HCT116 (cell line): Measurements from ENCODE around the gene NLRP1. TPM values are rescaled to one million over a fixed set of nuclear protein-coding genes. Genes with fewer than 3 reads are reported as not detected.

Experiments used
- ATAC-seq: fragments of 200-7000 bp; cut with Tn5 transposase; 2 replicates; pipeline ENCODE4 v1.9.1; 2020; ENCODE audit warnings: mild to moderate bottlenecking, moderate library complexity
- BruUV-seq: library from RNA; stranded (reverse); fragments of 400-500 nt; replicated peaks from 2 replicates; lab custom pipeline; 2021; lab: Mats Ljungman, UMichigan
- CTCF ChIA-PET: fragments of 300-600 bp; sonication (Branson Sonifier 250); formaldehyde crosslinking; loops from one replicate; lab custom pipeline; 2021; ENCODE audit warnings: antibody characterized with exemption; lab: Charles Lee
- POLR2A ChIA-PET: fragments of 300-600, 350-600 bp; sonication (Branson Sonifier 250); formaldehyde crosslinking; loops from one replicate; lab custom pipeline; 2021; ENCODE audit warnings: antibody characterized with exemption; lab: Charles Lee
- RAD21 ChIA-PET, 2 experiments: fragments of 300-600 bp; sonication (Branson Sonifier 250); formaldehyde crosslinking; loops; one replicate each; lab custom pipeline; 2023; ENCODE audit warnings: low total read pairs in 2 of 2; ENCODE audit not compliant: uncharacterized antibody in 2 of 2, unreplicated experiment in 2 of 2, low non-redundant PET in 1 of 2; lab: Charles Lee
- DNase-seq: peaks from one replicate; pipeline ENCODE4 v3.0.0-alpha.2; 2010; ENCODE audit warnings: low read depth, low spot score
- H2AFZ ChIP-seq: fragments of 200-600 bp; shearing (Covaris generic), sonication (generic); 2 replicates; pipeline ENCODE4 v1.6.1; 2017; ENCODE audit warnings: low read depth, mixed run types, mixed read lengths, antibody characterized with exemption, low read length; ENCODE audit not compliant: poor library complexity, severe bottlenecking
- H3K27ac ChIP-seq: 2 replicates; pipeline ENCODE4 v1.5.1; 2012; ENCODE audit warnings: low read depth, low read length
- H3K27me3 ChIP-seq: fragments of 200-600 bp; sonication (generic); 2 replicates; pipeline ENCODE4 v1.6.1; 2016; ENCODE audit warnings: mixed run types, low read length, mixed read lengths; ENCODE audit not compliant: insufficient read depth
- H3K36me3 ChIP-seq, 2 experiments: fragments of 200-500 bp in 1 of 2; fragments of 200-600 bp in 1 of 2; sonication (Bioruptor generic) in 1 of 2; sonication (generic) in 1 of 2; 2 replicates each; pipeline versions ENCODE4 v1.5.1 to v1.6.1; 2014 to 2016; ENCODE audit warnings: low read length in 2 of 2, inconsistent platforms in 1 of 2, mixed read lengths in 1 of 2, mixed run types in 1 of 2; ENCODE audit not compliant: insufficient read depth in 2 of 2, control insufficient read depth in 1 of 2
- H3K4me1 ChIP-seq, 2 experiments: fragments of 200-600 bp in 1 of 2; sonication (generic) in 1 of 2; 2 replicates each; pipeline versions ENCODE4 v1.5.1 to v1.6.1; 2012 to 2017; ENCODE audit warnings: low read length in 2 of 2, inconsistent platforms in 1 of 2, mild to moderate bottlenecking in 1 of 2, mixed read lengths in 1 of 2, mixed run types in 1 of 2, moderate library complexity in 1 of 2; ENCODE audit not compliant: insufficient read depth in 2 of 2, control insufficient read depth in 1 of 2
- H3K4me2 ChIP-seq: fragments of 200-600 bp; sonication (generic); 2 replicates; pipeline ENCODE4 v1.6.1; 2017; ENCODE audit warnings: mixed run types, low read length, mixed read lengths
- H3K4me3 ChIP-seq, 2 experiments: fragments of 200-600 bp in 1 of 2; sonication (generic) in 1 of 2; replicated peaks in 1 of 2; 2 replicates each; pipeline ENCODE4 v1.5.1; 2011 to 2016; ENCODE audit warnings: low read length in 2 of 2, control low read depth in 1 of 2, low read depth in 1 of 2, mild to moderate bottlenecking in 1 of 2, mixed read lengths in 1 of 2, mixed run types in 1 of 2
- H3K79me2 ChIP-seq: fragments of 200-600 bp; sonication (generic); 2 replicates; pipeline ENCODE4 v1.6.1; 2017; ENCODE audit warnings: mild to moderate bottlenecking, mixed run types, low read length, moderate library complexity, mixed read lengths; ENCODE audit not compliant: insufficient read depth
- H3K9ac ChIP-seq: fragments of 200-600 bp; sonication (generic); 2 replicates; pipeline ENCODE4 v1.6.1; 2016; ENCODE audit warnings: low read length, mixed read lengths
- H3K9me2 ChIP-seq: fragments of 200-600 bp; sonication (generic), shearing (Covaris generic); 2 replicates; pipeline ENCODE4 v1.6.1; 2017; ENCODE audit warnings: mixed run types, mild to moderate bottlenecking, moderate library complexity; ENCODE audit not compliant: insufficient read depth
- H3K9me3 ChIP-seq, 2 experiments: fragments of 200-500 bp in 1 of 2; fragments of 200-600 bp in 1 of 2; sonication (Bioruptor generic) in 1 of 2; sonication (generic) in 1 of 2; 2 replicates each; pipeline ENCODE4 v1.6.1; 2014 to 2017; ENCODE audit warnings: low read length in 2 of 2, mixed read lengths in 2 of 2, inconsistent platforms in 1 of 2, low read depth in 1 of 2, mild to moderate bottlenecking in 1 of 2, mixed run types in 1 of 2, moderate library complexity in 1 of 2; ENCODE audit not compliant: control insufficient read depth in 1 of 2, insufficient read depth in 1 of 2
- H4K20me1 ChIP-seq: fragments of 200-600 bp; sonication (generic), shearing (Covaris generic); 2 replicates; pipeline ENCODE4 v1.6.1; 2017; ENCODE audit warnings: mixed run types, mild to moderate bottlenecking, moderate library complexity; ENCODE audit not compliant: insufficient read depth
- CBX3 ChIP-seq: IDR thresholded peaks from 2 replicates; pipeline ENCODE4 v1.6.1; 2012; ENCODE audit warnings: low read depth
- CEBPB ChIP-seq: IDR thresholded peaks from 2 replicates; pipeline ENCODE4 v1.6.1; 2012; ENCODE audit warnings: low read depth
- EGR1 ChIP-seq: IDR thresholded peaks from 2 replicates; pipeline ENCODE4 v1.6.1; 2012; ENCODE audit warnings: low read depth
- ELF1 ChIP-seq: IDR thresholded peaks from 2 replicates; pipeline ENCODE4 v1.6.1; 2012; ENCODE audit warnings: low read depth, borderline replicate concordance
- FOSL1 ChIP-seq: IDR thresholded peaks from 2 replicates; pipeline ENCODE4 v1.6.1; 2012; ENCODE audit warnings: low read depth
- JUND ChIP-seq: IDR thresholded peaks from 2 replicates; pipeline ENCODE4 v1.6.1; 2012
- POLR2A ChIP-seq: IDR thresholded peaks from 2 replicates; pipeline ENCODE4 v1.7.0; 2011; ENCODE audit warnings: borderline replicate concordance; ENCODE audit not compliant: insufficient read depth, insufficient read length; ENCODE audit errors: extremely low read depth
- POLR2AphosphoS5 ChIP-seq: IDR thresholded peaks from 2 replicates; pipeline ENCODE4 v1.6.1; 2011; ENCODE audit warnings: mild to moderate bottlenecking, low read depth, low read length, moderate library complexity
- RAD21 ChIP-seq: IDR thresholded peaks from 2 replicates; pipeline ENCODE4 v1.6.1; 2012; ENCODE audit warnings: low read depth, mild to moderate bottlenecking
- SIN3A ChIP-seq: IDR thresholded peaks from 2 replicates; pipeline ENCODE4 v1.6.1; 2012; ENCODE audit warnings: low read depth
- SRF ChIP-seq: IDR thresholded peaks from 2 replicates; pipeline ENCODE4 v1.6.1; 2012; ENCODE audit warnings: low read depth
- YY1 ChIP-seq: IDR thresholded peaks from 2 replicates; pipeline ENCODE4 v1.6.1; 2011; ENCODE audit warnings: low read length, low read depth, moderate library complexity, mild to moderate bottlenecking; ENCODE audit not compliant: insufficient replicate concordance; ENCODE audit errors: extremely low read depth
- ZFX ChIP-seq: fragments of 450-650 bp; IDR thresholded peaks from 2 replicates; pipeline ENCODE4 v1.6.1; 2017
- ZNF274 ChIP-seq: fragments of 200-500 bp; sonication (Bioruptor generic); IDR thresholded peaks from 2 replicates; pipeline ENCODE4 v1.6.1; 2014; ENCODE audit warnings: mild to moderate bottlenecking, low read depth, low read length, inconsistent platforms
- intact Hi-C: fragments of 100-400 bp; cut with micrococcal nuclease; formaldehyde crosslinking; loops from 2 replicates; pipeline ENCODE4 v1.10.0; 2022
- total RNA-seq: library from RNA; stranded (reverse); gene quantifications from one replicate; pipeline ENCODE4 v1.2.1, GENCODE V29; 2021; ENCODE audit not compliant: unreplicated experiment
- TF ChIP-seq, protein P1 (sequence below): IDR thresholded peaks from 2 replicates; pipeline ENCODE4 v1.6.1; 2012; ENCODE audit warnings: low read depth
- TF ChIP-seq, protein P2 (sequence below): IDR thresholded peaks from 2 replicates; pipeline ENCODE4 v1.6.1; 2011; ENCODE audit warnings: mild to moderate bottlenecking, low read length, moderate library complexity; ENCODE audit not compliant: insufficient replicate concordance; ENCODE audit errors: extremely low read depth
- TF ChIP-seq, protein P3 (sequence below), 3 experiments: fragments of 200-600 bp in 1 of 3; sonication (generic) in 1 of 3; IDR thresholded peaks in 2 of 3; conservative IDR thresholded peaks in 1 of 3; 2 replicates each; pipeline ENCODE4 v1.5.1; 2012 to 2017; ENCODE audit warnings: low read depth in 2 of 3, low read length in 2 of 3, antibody characterized with exemption in 1 of 3, borderline replicate concordance in 1 of 3, control low read depth in 1 of 3, mild to moderate bottlenecking in 1 of 3, mixed read lengths in 1 of 3, mixed run types in 1 of 3, moderate library complexity in 1 of 3; ENCODE audit not compliant: insufficient read depth in 1 of 3

NLRP1 gene
- total RNA-seq, 1 experiment from 2014 or later = 7.2 TPM

DNA sequence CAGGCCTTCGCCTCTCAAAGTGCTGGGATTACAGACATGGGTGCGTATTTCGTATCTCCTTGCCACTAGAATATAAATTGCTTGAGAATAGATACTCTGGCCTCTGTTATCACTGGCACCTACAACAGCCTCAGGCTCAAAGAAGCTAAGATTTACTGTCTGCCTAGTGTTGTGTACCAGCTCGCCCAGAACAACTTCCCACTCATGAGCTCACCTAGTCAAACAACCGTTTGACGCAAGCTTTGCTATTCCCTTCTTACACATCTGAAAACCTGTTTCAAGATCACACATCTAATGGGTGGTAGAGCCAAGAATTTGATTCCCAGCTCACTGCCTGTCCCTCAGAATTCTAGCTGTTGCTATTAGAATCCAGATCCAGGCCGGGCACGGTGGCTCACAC lies 73.5 kb downstream of the NLRP1 start:
- Histone ChIP-seq H3K79me2 (no peaks in the 10 kb centered on the region), H3K36me3 (no peaks in the 10 kb centered on the region), H3K27ac (no peak overlapping the region), H3K27me3 (no peaks in the 10 kb centered on the region), H3K9me3 (no peaks in the 10 kb centered on the region), H3K4me2 (no peak overlapping the region), H3K4me3 (no peak overlapping the region), H3K4me1 (peaks cover 2 to 6% of the 10 kb centered on the region in 2 experiments; a peak in 3 of 4 replicates), H2AFZ (no peak overlapping the region), H3K9me2 (no peaks in the 10 kb centered on the region), H3K9ac (no peak overlapping the region), H4K20me1 (no peaks in the 10 kb centered on the region)
- POLR2A ChIA-PET = no interaction called here
- no peak for ATAC-seq
- TF ChIP-seq FOSL1 (no peak), CEBPB (no peak), POLR2AphosphoS5 (no peak), ZFX (no peak), JUND (no peak), ZNF274 (no peak), SRF (no peak), CBX3 (no peak), RAD21 (no peak), ELF1 (no peak), YY1 (no peak), POLR2A (no peak), EGR1 (no peak), SIN3A (no peak)
- TF ChIP-seq, protein P1, sequence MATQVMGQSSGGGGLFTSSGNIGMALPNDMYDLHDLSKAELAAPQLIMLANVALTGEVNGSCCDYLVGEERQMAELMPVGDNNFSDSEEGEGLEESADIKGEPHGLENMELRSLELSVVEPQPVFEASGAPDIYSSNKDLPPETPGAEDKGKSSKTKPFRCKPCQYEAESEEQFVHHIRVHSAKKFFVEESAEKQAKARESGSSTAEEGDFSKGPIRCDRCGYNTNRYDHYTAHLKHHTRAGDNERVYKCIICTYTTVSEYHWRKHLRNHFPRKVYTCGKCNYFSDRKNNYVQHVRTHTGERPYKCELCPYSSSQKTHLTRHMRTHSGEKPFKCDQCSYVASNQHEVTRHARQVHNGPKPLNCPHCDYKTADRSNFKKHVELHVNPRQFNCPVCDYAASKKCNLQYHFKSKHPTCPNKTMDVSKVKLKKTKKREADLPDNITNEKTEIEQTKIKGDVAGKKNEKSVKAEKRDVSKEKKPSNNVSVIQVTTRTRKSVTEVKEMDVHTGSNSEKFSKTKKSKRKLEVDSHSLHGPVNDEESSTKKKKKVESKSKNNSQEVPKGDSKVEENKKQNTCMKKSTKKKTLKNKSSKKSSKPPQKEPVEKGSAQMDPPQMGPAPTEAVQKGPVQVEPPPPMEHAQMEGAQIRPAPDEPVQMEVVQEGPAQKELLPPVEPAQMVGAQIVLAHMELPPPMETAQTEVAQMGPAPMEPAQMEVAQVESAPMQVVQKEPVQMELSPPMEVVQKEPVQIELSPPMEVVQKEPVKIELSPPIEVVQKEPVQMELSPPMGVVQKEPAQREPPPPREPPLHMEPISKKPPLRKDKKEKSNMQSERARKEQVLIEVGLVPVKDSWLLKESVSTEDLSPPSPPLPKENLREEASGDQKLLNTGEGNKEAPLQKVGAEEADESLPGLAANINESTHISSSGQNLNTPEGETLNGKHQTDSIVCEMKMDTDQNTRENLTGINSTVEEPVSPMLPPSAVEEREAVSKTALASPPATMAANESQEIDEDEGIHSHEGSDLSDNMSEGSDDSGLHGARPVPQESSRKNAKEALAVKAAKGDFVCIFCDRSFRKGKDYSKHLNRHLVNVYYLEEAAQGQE = no peak
- TF ChIP-seq, protein P2, sequence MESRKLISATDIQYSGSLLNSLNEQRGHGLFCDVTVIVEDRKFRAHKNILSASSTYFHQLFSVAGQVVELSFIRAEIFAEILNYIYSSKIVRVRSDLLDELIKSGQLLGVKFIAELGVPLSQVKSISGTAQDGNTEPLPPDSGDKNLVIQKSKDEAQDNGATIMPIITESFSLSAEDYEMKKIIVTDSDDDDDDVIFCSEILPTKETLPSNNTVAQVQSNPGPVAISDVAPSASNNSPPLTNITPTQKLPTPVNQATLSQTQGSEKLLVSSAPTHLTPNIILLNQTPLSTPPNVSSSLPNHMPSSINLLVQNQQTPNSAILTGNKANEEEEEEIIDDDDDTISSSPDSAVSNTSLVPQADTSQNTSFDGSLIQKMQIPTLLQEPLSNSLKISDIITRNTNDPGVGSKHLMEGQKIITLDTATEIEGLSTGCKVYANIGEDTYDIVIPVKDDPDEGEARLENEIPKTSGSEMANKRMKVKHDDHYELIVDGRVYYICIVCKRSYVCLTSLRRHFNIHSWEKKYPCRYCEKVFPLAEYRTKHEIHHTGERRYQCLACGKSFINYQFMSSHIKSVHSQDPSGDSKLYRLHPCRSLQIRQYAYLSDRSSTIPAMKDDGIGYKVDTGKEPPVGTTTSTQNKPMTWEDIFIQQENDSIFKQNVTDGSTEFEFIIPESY = no peak
- TF ChIP-seq, protein P3, sequence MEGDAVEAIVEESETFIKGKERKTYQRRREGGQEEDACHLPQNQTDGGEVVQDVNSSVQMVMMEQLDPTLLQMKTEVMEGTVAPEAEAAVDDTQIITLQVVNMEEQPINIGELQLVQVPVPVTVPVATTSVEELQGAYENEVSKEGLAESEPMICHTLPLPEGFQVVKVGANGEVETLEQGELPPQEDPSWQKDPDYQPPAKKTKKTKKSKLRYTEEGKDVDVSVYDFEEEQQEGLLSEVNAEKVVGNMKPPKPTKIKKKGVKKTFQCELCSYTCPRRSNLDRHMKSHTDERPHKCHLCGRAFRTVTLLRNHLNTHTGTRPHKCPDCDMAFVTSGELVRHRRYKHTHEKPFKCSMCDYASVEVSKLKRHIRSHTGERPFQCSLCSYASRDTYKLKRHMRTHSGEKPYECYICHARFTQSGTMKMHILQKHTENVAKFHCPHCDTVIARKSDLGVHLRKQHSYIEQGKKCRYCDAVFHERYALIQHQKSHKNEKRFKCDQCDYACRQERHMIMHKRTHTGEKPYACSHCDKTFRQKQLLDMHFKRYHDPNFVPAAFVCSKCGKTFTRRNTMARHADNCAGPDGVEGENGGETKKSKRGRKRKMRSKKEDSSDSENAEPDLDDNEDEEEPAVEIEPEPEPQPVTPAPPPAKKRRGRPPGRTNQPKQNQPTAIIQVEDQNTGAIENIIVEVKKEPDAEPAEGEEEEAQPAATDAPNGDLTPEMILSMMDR (IDR thresholded peaks at IDR 0.05 in 2 of 3, conservative IDR thresholded peaks at IDR 0.05 in 1 of 3; ENCODE audit: borderline replicate concordance in 1 of 3, insufficient read depth in 1 of 3, low read depth in 2 of 3, low read length in 2 of 3) = no peak
- intact Hi-C loops = no loop called here
- DNase-seq = no peak
- BruUV-seq = no TSS peak
- CTCF ChIA-PET = no interaction called here
- RAD21 ChIA-PET = no interaction called here
